GM23248 (cell line): ENCODE results near the gene ANTXR2.

Source experiments
- EZH2 ChIP-seq: fragments of 200-600 bp; sonication (generic); IDR thresholded peaks from 2 replicates; pipeline ENCODE4 v1.6.1; 2018; ENCODE audit warnings: antibody characterized with exemption, mild to moderate bottlenecking; ENCODE audit not compliant: insufficient read depth, poor library complexity, severe bottlenecking
- EZH2phosphoT487 ChIP-seq: fragments of 200-600 bp; sonication (generic); IDR thresholded peaks from 2 replicates; pipeline ENCODE4 v1.6.1; 2018; ENCODE audit warnings: antibody characterized with exemption, moderate library complexity, mild to moderate bottlenecking, low read depth; ENCODE audit not compliant: insufficient read depth

- TF ChIP-seq EZH2 (no peak), EZH2phosphoT487 (no peak)
Observed at GRCh38 chr4:80004319-80004718, 68.7 kb downstream of the ANTXR2 start.
